SK-N-SH (cell line): ENCODE results near the gene C14orf180. TPM values are rescaled to one million over a fixed set of nuclear protein-coding genes. Genes with fewer than 3 reads are reported as not detected.

ENCODE experiments used
- CTCF ChIA-PET: fragments of 300-600, 350-600 bp; formaldehyde crosslinking; extraction: SDS; loops from one replicate; lab custom pipeline; 2021; lab: Yijun Ruan, JAX
- POLR2A ChIA-PET: fragments of 350-600 bp; sonication (Branson Sonifier 250); formaldehyde crosslinking; extraction: SDS; loops from one replicate; lab custom pipeline; 2020; ENCODE audit warnings: antibody characterized with exemption, inconsistent platforms; lab: Yijun Ruan, JAX
- DNase-seq: peaks from one replicate; pipeline ENCODE4 v3.0.0; 2012
- H2AFZ ChIP-seq: fragments of 200-600 bp; sonication (generic); 2 replicates; pipeline ENCODE4 v1.8.1; 2016; ENCODE audit warnings: antibody characterized with exemption, mild to moderate bottlenecking, low read depth
- H3F3A ChIP-seq: fragments of 200-600 bp; sonication (generic); replicated peaks from 2 replicates; pipeline ENCODE3; 2016; ENCODE audit warnings: antibody characterized with exemption, mild to moderate bottlenecking; ENCODE audit not compliant: insufficient read depth
- H3K27ac ChIP-seq, 2 experiments: fragments of 200-500 bp in 1 of 2; fragments of 200-600 bp in 1 of 2; sonication (Bioruptor generic) in 1 of 2; sonication (generic), shearing (Covaris generic) in 1 of 2; 2 replicates each; pipeline versions ENCODE4 v1.5.1 to v1.6.1; 2014 to 2016; ENCODE audit warnings: low read depth in 2 of 2, inconsistent platforms in 1 of 2, low read length in 1 of 2, mild to moderate bottlenecking in 1 of 2, mixed read lengths in 1 of 2
- H3K27me3 ChIP-seq: fragments of 200-600 bp; sonication (generic), shearing (Covaris generic); 2 replicates; pipeline ENCODE4 v1.6.1; 2016; ENCODE audit warnings: mixed run types; ENCODE audit not compliant: insufficient read depth
- H3K36me3 ChIP-seq, 2 experiments: fragments of 200-500 bp in 1 of 2; fragments of 200-600 bp in 1 of 2; sonication (Bioruptor generic) in 1 of 2; sonication (generic) in 1 of 2; replicated peaks in 1 of 2; 2 replicates each; pipeline versions ENCODE3 to v1.5.1; 2014 to 2016; ENCODE audit warnings: low read length in 1 of 2, mild to moderate bottlenecking in 1 of 2; ENCODE audit not compliant: insufficient read depth in 2 of 2, control insufficient read depth in 1 of 2
- H3K4me1 ChIP-seq, 2 experiments: fragments of 200-500 bp in 1 of 2; fragments of 200-600 bp in 1 of 2; sonication (Bioruptor generic) in 1 of 2; sonication (generic), shearing (Covaris generic) in 1 of 2; 2 replicates each; pipeline versions ENCODE4 v1.5.1 to v1.6.1; 2014 to 2016; ENCODE audit warnings: low read depth in 1 of 2, low read length in 1 of 2, mixed run types in 1 of 2; ENCODE audit not compliant: insufficient read depth in 2 of 2, control insufficient read depth in 1 of 2
- H3K4me2 ChIP-seq: fragments of 200-600 bp; sonication (generic), shearing (Covaris generic); 2 replicates; pipeline ENCODE4 v1.6.1; 2017; ENCODE audit warnings: mixed run types
- H3K4me3 ChIP-seq, 2 experiments: fragments of 200-500 bp in 1 of 2; fragments of 200-600 bp in 1 of 2; sonication (Bioruptor generic) in 1 of 2; sonication (generic), shearing (Covaris generic) in 1 of 2; 2 replicates each; pipeline versions ENCODE4 v1.5.1 to v1.8.1; 2014 to 2016; ENCODE audit warnings: low read depth in 2 of 2, inconsistent platforms in 1 of 2, low read length in 1 of 2, mild to moderate bottlenecking in 1 of 2, mixed read lengths in 1 of 2, moderate library complexity in 1 of 2
- H3K79me2 ChIP-seq: fragments of 200-600 bp; sonication (generic); 2 replicates; pipeline ENCODE4 v1.8.1; 2017; ENCODE audit warnings: mild to moderate bottlenecking; ENCODE audit not compliant: insufficient read depth
- H3K9ac ChIP-seq: fragments of 200-600 bp; sonication (generic); 2 replicates; pipeline ENCODE4 v1.6.1; 2017; ENCODE audit warnings: mixed run types
- H3K9me2 ChIP-seq: fragments of 200-600 bp; sonication (generic); 2 replicates; pipeline ENCODE4 v1.6.1; 2017; ENCODE audit warnings: mixed run types
- H3K9me3 ChIP-seq: fragments of 200-600 bp; sonication (generic); 2 replicates; pipeline ENCODE4 v1.6.1; 2017; ENCODE audit warnings: mixed run types, mild to moderate bottlenecking, moderate library complexity
- H4K20me1 ChIP-seq: fragments of 200-600 bp; sonication (generic); 2 replicates; pipeline ENCODE4 v1.6.1; 2017; ENCODE audit warnings: mild to moderate bottlenecking, mixed run types; ENCODE audit not compliant: insufficient read depth
- EZH2phosphoT487 ChIP-seq: fragments of 200-600 bp; sonication (generic); IDR thresholded peaks from 2 replicates; pipeline ENCODE4 v1.6.1; 2017; ENCODE audit warnings: low read depth, mixed run types, mild to moderate bottlenecking, antibody characterized with exemption, moderate library complexity, borderline replicate concordance
- FOSL2 ChIP-seq: IDR thresholded peaks from 2 replicates; pipeline ENCODE4 v1.4.0; 2012; ENCODE audit warnings: low read depth, mild to moderate bottlenecking, moderate library complexity, borderline replicate concordance
- FOXJ3 ChIP-seq: sonication (generic); formaldehyde crosslinking; IDR thresholded peaks from 2 replicates; pipeline ENCODE4 v1.5.1; 2020; ENCODE audit warnings: mild to moderate bottlenecking, missing genetic modification reagents
- FOXM1 ChIP-seq: IDR thresholded peaks from 2 replicates; pipeline ENCODE4 v1.4.0; 2012; ENCODE audit warnings: low read depth, mild to moderate bottlenecking
- GATA2 ChIP-seq: sonication (generic); formaldehyde crosslinking; IDR thresholded peaks from 2 replicates; pipeline ENCODE4 v1.5.0; 2020; ENCODE audit warnings: mild to moderate bottlenecking, missing genetic modification reagents
- JUND ChIP-seq: IDR thresholded peaks from 2 replicates; pipeline ENCODE4 v1.4.0; 2012
- MXI1 ChIP-seq: IDR thresholded peaks from 2 replicates; pipeline ENCODE4 v1.6.1; 2012; ENCODE audit warnings: mild to moderate bottlenecking, low read depth, low read length, improper control_type of control experiment
- NFIC ChIP-seq: IDR thresholded peaks from 2 replicates; pipeline ENCODE4 v1.4.0; 2012; ENCODE audit warnings: borderline replicate concordance
- NRF1 ChIP-seq: IDR thresholded peaks from 2 replicates; pipeline ENCODE4 v1.6.1; 2012; ENCODE audit warnings: low read depth, mild to moderate bottlenecking, low read length
- RAD21 ChIP-seq: IDR thresholded peaks from 2 replicates; pipeline ENCODE4 v1.6.1; 2012; ENCODE audit warnings: mild to moderate bottlenecking, low read length
- RFX5 ChIP-seq: IDR thresholded peaks from 2 replicates; pipeline ENCODE4 v1.6.1; 2012; ENCODE audit warnings: mild to moderate bottlenecking, improper control_type of control experiment, low read length
- RXRA ChIP-seq: IDR thresholded peaks from 2 replicates; pipeline ENCODE4 v1.4.0; 2012; ENCODE audit warnings: low read depth, mild to moderate bottlenecking, borderline replicate concordance
- SIN3A ChIP-seq: IDR thresholded peaks from 2 replicates; pipeline ENCODE4 v1.6.1; 2012; ENCODE audit warnings: low read depth, mild to moderate bottlenecking, low read length, moderate library complexity, borderline replicate concordance
- TAF1 ChIP-seq: IDR thresholded peaks from 2 replicates; pipeline ENCODE4 v1.6.1; 2012; ENCODE audit warnings: low read depth, mild to moderate bottlenecking, low read length, moderate library complexity, borderline replicate concordance
- TCF12 ChIP-seq: IDR thresholded peaks from 2 replicates; pipeline ENCODE4 v1.4.0; 2012
- TEAD4 ChIP-seq: IDR thresholded peaks from 2 replicates; pipeline ENCODE4 v1.4.0; 2012; ENCODE audit warnings: mild to moderate bottlenecking, borderline replicate concordance; ENCODE audit not compliant: insufficient read depth
- WGBS: methylation state at CpG from one replicate; pipeline ENCODE4 v1.1.6; 2017; ENCODE audit warnings: low lambda C conversion rate; 5-methylcytosine and 5-hydroxymethylcytosine counted together
- polyA plus RNA-seq, 3 experiments: library from polyadenylated mRNA; depleted of rRNA; stranded (reverse); fragments of >200 nt; gene quantifications; 2 replicates each; pipeline ENCODE4 v1.2.3, GENCODE V29; 2012
- TF ChIP-seq, protein P1 (sequence below): IDR thresholded peaks from 2 replicates; pipeline ENCODE4 v1.4.0; 2012; ENCODE audit warnings: low read depth, borderline replicate concordance
- TF ChIP-seq, protein P2 (sequence below): fragments of 200-600 bp; sonication (generic); IDR thresholded peaks from 2 replicates; pipeline ENCODE4 v1.6.1; 2017; ENCODE audit warnings: antibody characterized with exemption, mild to moderate bottlenecking, moderate library complexity
- TF ChIP-seq, protein P3 (sequence below): IDR thresholded peaks from 2 replicates; pipeline ENCODE4 v1.4.0; 2012; ENCODE audit warnings: low read depth

The C14orf180 gene
- polyA plus RNA-seq, 1 of the 3 experiments (the other 2 are of a cell fraction), result not detected

DNA sequence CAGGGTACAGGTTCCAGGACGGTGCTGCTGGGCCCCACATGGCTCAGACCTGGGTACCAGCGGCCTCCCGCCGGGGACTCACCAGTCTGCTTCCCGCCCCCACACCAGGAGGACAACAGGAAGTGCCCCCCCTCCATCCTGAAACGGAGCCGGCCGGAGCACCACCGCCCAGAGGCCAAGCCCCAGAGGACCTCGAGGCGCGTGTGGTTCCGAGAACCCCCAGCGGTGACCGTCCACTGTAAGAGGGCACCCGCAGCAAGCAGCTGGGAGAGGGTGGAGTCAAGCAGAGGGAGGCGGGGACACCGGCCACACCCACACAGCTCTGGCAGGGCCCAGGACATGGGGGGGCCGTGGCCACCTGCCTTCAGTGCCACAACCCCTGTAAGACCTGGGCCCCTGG is 8.1 kb downstream of the C14orf180 start (continued):
- TF ChIP-seq NFIC, result no peak
- no peak for TF ChIP-seq FOXJ3 (CRISPR knock-in tag)
- TF ChIP-seq MXI1, result no peak
- no peak for TF ChIP-seq TAF1
- no peak for TF ChIP-seq RFX5
- TF ChIP-seq, all 33 proteins: peak for 0

- 72% methylated on average over 26 of the region's 38 CpGs for WGBS
- H3K79me2 ChIP-seq, result no peaks in the 10 kb centered on the region
- no peaks in the 10 kb centered on the region for H3K9me3 ChIP-seq
- H3K27ac ChIP-seq, result peak overlapping the region in 1 of 2 experiments; percentile 97; a peak in 2 of 4 replicates
- H3K36me3 ChIP-seq, result no peaks in the 10 kb centered on the region
- CTCF ChIA-PET, result interaction anchor here (0.7 to 2.3 kb wide), 5 partner anchors 24 to 502 kb away, joined by 3 to 12 read pairs (median 3); no protein-coding TSS in a partner anchor
- peak; percentile 67 for DNase-seq
- no peaks in the 10 kb centered on the region for H3K27me3 ChIP-seq
- no peaks in the 10 kb centered on the region for H3F3A ChIP-seq
- H3K4me2 ChIP-seq, result no peak overlapping the region
- no peaks in the 10 kb centered on the region for H3K9me2 ChIP-seq
- no peak overlapping the region for H3K9ac ChIP-seq
- POLR2A ChIA-PET, result interaction anchor here (1.0 kb wide), 1 partner anchor 14 kb away, joined by 3 read pairs; no protein-coding TSS in a partner anchor
- H3K4me1 ChIP-seq, result peaks cover 0 to 95% of the 10 kb centered on the region in 2 experiments; a peak in 1 of 4 replicates
- no peak overlapping the region for H3K4me3 ChIP-seq
- no peak for TF ChIP-seq RAD21
- TF ChIP-seq, protein P1, sequence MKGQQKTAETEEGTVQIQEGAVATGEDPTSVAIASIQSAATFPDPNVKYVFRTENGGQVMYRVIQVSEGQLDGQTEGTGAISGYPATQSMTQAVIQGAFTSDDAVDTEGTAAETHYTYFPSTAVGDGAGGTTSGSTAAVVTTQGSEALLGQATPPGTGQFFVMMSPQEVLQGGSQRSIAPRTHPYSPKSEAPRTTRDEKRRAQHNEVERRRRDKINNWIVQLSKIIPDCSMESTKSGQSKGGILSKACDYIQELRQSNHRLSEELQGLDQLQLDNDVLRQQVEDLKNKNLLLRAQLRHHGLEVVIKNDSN, result no peak
- TF ChIP-seq FOXM1, result no peak
- no peak for TF ChIP-seq RFX5
- TF ChIP-seq, protein P2, sequence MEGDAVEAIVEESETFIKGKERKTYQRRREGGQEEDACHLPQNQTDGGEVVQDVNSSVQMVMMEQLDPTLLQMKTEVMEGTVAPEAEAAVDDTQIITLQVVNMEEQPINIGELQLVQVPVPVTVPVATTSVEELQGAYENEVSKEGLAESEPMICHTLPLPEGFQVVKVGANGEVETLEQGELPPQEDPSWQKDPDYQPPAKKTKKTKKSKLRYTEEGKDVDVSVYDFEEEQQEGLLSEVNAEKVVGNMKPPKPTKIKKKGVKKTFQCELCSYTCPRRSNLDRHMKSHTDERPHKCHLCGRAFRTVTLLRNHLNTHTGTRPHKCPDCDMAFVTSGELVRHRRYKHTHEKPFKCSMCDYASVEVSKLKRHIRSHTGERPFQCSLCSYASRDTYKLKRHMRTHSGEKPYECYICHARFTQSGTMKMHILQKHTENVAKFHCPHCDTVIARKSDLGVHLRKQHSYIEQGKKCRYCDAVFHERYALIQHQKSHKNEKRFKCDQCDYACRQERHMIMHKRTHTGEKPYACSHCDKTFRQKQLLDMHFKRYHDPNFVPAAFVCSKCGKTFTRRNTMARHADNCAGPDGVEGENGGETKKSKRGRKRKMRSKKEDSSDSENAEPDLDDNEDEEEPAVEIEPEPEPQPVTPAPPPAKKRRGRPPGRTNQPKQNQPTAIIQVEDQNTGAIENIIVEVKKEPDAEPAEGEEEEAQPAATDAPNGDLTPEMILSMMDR, result no peak
- no peak for TF ChIP-seq GATA2
- no peak for TF ChIP-seq MXI1
- TF ChIP-seq, protein P3, sequence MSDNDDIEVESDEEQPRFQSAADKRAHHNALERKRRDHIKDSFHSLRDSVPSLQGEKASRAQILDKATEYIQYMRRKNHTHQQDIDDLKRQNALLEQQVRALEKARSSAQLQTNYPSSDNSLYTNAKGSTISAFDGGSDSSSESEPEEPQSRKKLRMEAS, result no peak
- TF ChIP-seq EZH2phosphoT487, result no peak
- TF ChIP-seq TEAD4, result no peak
- no peak for TF ChIP-seq FOSL2
- no peak for TF ChIP-seq TCF12
- TF ChIP-seq JUND, result no peak
- no peak for TF ChIP-seq NRF1
- TF ChIP-seq RXRA, result no peak
- TF ChIP-seq SIN3A, result no peak
- H4K20me1 ChIP-seq, result no peaks in the 10 kb centered on the region
- no peak overlapping the region for H2AFZ ChIP-seq
Observed at GRCh38 chr14:104588066-104588857, 8.7 kb downstream of the C14orf180 start.
